WTC11 (cell line): ENCODE results near the gene ITLN2. TPM values are rescaled to one million over a fixed set of nuclear protein-coding genes. Genes with fewer than 3 reads are reported as not detected.

Experiments used
- ATAC-seq: fragments of 200-7000 bp; cut with Tn5 transposase; 2 replicates; pipeline ENCODE4 v1.10.0; 2021; ENCODE audit warnings: mild to moderate bottlenecking, moderate library complexity
- CTCF ChIA-PET: fragments of 300-600 bp; sonication (Branson Sonifier 250); formaldehyde crosslinking; loops from one replicate; lab custom pipeline; 2021; ENCODE audit warnings: antibody characterized with exemption; lab: Charles Lee
- POLR2A ChIA-PET: fragments of 350-600 bp; sonication (Branson Sonifier 250); formaldehyde crosslinking; loops from one replicate; lab custom pipeline; 2021; ENCODE audit warnings: antibody characterized with exemption; lab: Charles Lee
- DNase-seq: peaks from one replicate; pipeline ENCODE4 v3.0.0; 2021; ENCODE audit warnings: low spot score
- H3K27ac Mint-ChIP-seq: 2 replicates; pipeline ENCODE4 v1.8.0; 2021; ENCODE audit warnings: mixed read lengths
- H3K27me3 Mint-ChIP-seq: 2 replicates; pipeline ENCODE4 v1.8.0; 2021; ENCODE audit warnings: low read depth, mild to moderate bottlenecking, moderate library complexity, mixed read lengths
- H3K36me3 Mint-ChIP-seq: 2 replicates; pipeline ENCODE4 v1.8.0; 2021; ENCODE audit warnings: mixed read lengths
- H3K4me1 Mint-ChIP-seq: 2 replicates; pipeline ENCODE4 v1.8.0; 2022; ENCODE audit warnings: mixed read lengths
- H3K4me3 Mint-ChIP-seq: 2 replicates; pipeline ENCODE4 v1.8.0; 2021; ENCODE audit warnings: mild to moderate bottlenecking, moderate library complexity, mixed read lengths
- H3K9me3 Mint-ChIP-seq: 2 replicates; pipeline ENCODE4 v1.8.0; 2021; ENCODE audit warnings: mixed read lengths
- ELF4 ChIP-seq: sonication (generic); formaldehyde crosslinking; IDR thresholded peaks from 2 replicates; pipeline ENCODE4 v1.8.1; 2022; ENCODE audit warnings: low read depth, mild to moderate bottlenecking, moderate library complexity, missing genetic modification reagents
- MAX ChIP-seq: sonication (generic); formaldehyde crosslinking; IDR thresholded peaks from 2 replicates; pipeline ENCODE4 v1.8.0; 2022; ENCODE audit warnings: mild to moderate bottlenecking, missing genetic modification reagents
- MLX ChIP-seq: sonication (generic); formaldehyde crosslinking; IDR thresholded peaks from 2 replicates; pipeline ENCODE4 v1.8.1; 2023; ENCODE audit warnings: mild to moderate bottlenecking, missing genetic modification reagents, moderate library complexity
- TEAD4 ChIP-seq: sonication (generic); formaldehyde crosslinking; IDR thresholded peaks from 2 replicates; pipeline ENCODE4 v1.8.0; 2022; ENCODE audit warnings: mild to moderate bottlenecking, missing genetic modification reagents
- USF1 ChIP-seq: sonication (generic); formaldehyde crosslinking; IDR thresholded peaks from 2 replicates; pipeline ENCODE4 v1.8.0; 2022; ENCODE audit warnings: mild to moderate bottlenecking, missing genetic modification reagents
- ZNF396 ChIP-seq: fragments of 250-450 bp; sonication (Bioruptor Pico); IDR thresholded peaks from 2 replicates; pipeline ENCODE4 v1.8.0; 2021; ENCODE audit warnings: mild to moderate bottlenecking, moderate library complexity, borderline replicate concordance
- ZSCAN18 ChIP-seq: fragments of 250-450 bp; sonication (Bioruptor Pico); IDR thresholded peaks from 2 replicates; pipeline ENCODE4 v2.1.2; 2022; ENCODE audit warnings: mild to moderate bottlenecking, moderate library complexity
- total RNA-seq: library from RNA; stranded (reverse); gene quantifications from 3 replicates; pipeline ENCODE4 v1.2.3, GENCODE V29; 2021
- TF ChIP-seq, protein P1 (sequence below): sonication (generic); formaldehyde crosslinking; IDR thresholded peaks from 2 replicates; pipeline ENCODE4 v1.8.0; 2022; ENCODE audit warnings: missing genetic modification reagents
- TF ChIP-seq, protein P2 (sequence below): sonication (generic); formaldehyde crosslinking; IDR thresholded peaks from 2 replicates; pipeline ENCODE4 v1.8.0; 2023; ENCODE audit warnings: missing genetic modification reagents, mild to moderate bottlenecking, borderline replicate concordance

The ITLN2 gene
- total RNA-seq, 1 experiment from 2014 or later, result 5.9 TPM

DNA sequence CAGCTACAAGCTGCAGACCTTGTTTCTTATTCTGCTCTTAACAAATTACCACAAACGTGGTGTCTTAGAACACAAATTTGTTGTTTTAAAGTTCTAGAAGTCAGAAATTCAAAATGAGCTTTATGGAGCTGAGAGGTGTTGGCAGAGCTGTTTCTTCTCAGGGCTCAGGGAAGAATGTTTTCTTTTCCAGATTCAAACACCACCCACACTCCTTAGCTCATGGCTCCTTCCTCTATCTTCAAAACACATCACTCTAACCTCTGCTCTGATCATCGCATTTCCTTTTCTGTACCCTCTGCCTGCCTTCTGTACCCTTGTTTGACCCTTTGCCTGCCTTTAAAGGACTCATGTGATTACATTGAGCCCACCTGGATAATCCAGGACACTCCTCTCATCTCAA is 42.7 kb downstream of the ITLN2 start:
- CTCF ChIA-PET, result interaction anchor here (0.8 kb wide), 1 partner anchor 43 kb away, joined by 3 read pairs; the partner anchor contains the start of gene ITLN2

GRCh38 chr1:160911441-160911840 is 43.2 kb downstream of the ITLN2 start:
- ChIA-PET POLR2A (no interaction called here), CTCF (interaction anchor here (0.8 to 1.5 kb wide), 2 partner anchors 43 kb away, joined by 3 to 4 read pairs; partner anchors contain the start of gene ITLN2)
- no peak for DNase-seq
- no peaks in the 10 kb centered on the region; the same call in 1 of the 2 replicates for H3K27me3 Mint-ChIP-seq
- H3K9me3 Mint-ChIP-seq, result peaks cover 5% of the 10 kb centered on the region; the same call in 1 of the 2 replicates
- H3K27ac Mint-ChIP-seq, result no peak overlapping the region
- no peak overlapping the region for H3K4me3 Mint-ChIP-seq
- no peak for ATAC-seq
- H3K36me3 Mint-ChIP-seq, result no peaks in the 10 kb centered on the region
- peaks cover 22% of the 10 kb centered on the region for H3K4me1 Mint-ChIP-seq
- no peak for TF ChIP-seq ZSCAN18 (CRISPR knock-in tag)
- TF ChIP-seq USF1 (CRISPR knock-in tag), result no peak
- TF ChIP-seq TEAD4 (CRISPR knock-in tag), result no peak

More for the DNA sequence above, 42.7 kb downstream of the ITLN2 start:
- Mint-ChIP-seq H3K4me3 (no peak overlapping the region), H3K4me1 (peaks cover 22% of the 10 kb centered on the region), H3K27me3 (no peaks in the 10 kb centered on the region; the same call in 1 of the 2 replicates)
- TF ChIP-seq, protein P1, sequence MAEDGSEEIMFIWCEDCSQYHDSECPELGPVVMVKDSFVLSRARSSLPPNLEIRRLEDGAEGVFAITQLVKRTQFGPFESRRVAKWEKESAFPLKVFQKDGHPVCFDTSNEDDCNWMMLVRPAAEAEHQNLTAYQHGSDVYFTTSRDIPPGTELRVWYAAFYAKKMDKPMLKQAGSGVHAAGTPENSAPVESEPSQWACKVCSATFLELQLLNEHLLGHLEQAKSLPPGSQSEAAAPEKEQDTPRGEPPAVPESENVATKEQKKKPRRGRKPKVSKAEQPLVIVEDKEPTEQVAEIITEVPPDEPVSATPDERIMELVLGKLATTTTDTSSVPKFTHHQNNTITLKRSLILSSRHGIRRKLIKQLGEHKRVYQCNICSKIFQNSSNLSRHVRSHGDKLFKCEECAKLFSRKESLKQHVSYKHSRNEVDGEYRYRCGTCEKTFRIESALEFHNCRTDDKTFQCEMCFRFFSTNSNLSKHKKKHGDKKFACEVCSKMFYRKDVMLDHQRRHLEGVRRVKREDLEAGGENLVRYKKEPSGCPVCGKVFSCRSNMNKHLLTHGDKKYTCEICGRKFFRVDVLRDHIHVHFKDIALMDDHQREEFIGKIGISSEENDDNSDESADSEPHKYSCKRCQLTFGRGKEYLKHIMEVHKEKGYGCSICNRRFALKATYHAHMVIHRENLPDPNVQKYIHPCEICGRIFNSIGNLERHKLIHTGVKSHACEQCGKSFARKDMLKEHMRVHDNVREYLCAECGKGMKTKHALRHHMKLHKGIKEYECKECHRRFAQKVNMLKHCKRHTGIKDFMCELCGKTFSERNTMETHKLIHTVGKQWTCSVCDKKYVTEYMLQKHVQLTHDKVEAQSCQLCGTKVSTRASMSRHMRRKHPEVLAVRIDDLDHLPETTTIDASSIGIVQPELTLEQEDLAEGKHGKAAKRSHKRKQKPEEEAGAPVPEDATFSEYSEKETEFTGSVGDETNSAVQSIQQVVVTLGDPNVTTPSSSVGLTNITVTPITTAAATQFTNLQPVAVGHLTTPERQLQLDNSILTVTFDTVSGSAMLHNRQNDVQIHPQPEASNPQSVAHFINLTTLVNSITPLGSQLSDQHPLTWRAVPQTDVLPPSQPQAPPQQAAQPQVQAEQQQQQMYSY, result no peak
- no peak for TF ChIP-seq MLX (CRISPR knock-in tag)
- TF ChIP-seq, protein P2, sequence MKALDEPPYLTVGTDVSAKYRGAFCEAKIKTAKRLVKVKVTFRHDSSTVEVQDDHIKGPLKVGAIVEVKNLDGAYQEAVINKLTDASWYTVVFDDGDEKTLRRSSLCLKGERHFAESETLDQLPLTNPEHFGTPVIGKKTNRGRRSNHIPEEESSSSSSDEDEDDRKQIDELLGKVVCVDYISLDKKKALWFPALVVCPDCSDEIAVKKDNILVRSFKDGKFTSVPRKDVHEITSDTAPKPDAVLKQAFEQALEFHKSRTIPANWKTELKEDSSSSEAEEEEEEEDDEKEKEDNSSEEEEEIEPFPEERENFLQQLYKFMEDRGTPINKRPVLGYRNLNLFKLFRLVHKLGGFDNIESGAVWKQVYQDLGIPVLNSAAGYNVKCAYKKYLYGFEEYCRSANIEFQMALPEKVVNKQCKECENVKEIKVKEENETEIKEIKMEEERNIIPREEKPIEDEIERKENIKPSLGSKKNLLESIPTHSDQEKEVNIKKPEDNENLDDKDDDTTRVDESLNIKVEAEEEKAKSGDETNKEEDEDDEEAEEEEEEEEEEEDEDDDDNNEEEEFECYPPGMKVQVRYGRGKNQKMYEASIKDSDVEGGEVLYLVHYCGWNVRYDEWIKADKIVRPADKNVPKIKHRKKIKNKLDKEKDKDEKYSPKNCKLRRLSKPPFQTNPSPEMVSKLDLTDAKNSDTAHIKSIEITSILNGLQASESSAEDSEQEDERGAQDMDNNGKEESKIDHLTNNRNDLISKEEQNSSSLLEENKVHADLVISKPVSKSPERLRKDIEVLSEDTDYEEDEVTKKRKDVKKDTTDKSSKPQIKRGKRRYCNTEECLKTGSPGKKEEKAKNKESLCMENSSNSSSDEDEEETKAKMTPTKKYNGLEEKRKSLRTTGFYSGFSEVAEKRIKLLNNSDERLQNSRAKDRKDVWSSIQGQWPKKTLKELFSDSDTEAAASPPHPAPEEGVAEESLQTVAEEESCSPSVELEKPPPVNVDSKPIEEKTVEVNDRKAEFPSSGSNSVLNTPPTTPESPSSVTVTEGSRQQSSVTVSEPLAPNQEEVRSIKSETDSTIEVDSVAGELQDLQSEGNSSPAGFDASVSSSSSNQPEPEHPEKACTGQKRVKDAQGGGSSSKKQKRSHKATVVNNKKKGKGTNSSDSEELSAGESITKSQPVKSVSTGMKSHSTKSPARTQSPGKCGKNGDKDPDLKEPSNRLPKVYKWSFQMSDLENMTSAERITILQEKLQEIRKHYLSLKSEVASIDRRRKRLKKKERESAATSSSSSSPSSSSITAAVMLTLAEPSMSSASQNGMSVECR (CRISPR knock-in tag), result no peak
- TF ChIP-seq ZNF396 (CRISPR knock-in tag), result no peak
- no peak for TF ChIP-seq ELF4 (CRISPR knock-in tag)
- TF ChIP-seq MAX (CRISPR knock-in tag), result no peak
- TF ChIP-seq, all 79 proteins: peak for 0
- POLR2A ChIA-PET, result no interaction called here
- Mint-ChIP-seq H3K9me3 (peaks cover 5% of the 10 kb centered on the region; the same call in 1 of the 2 replicates), H3K36me3 (no peaks in the 10 kb centered on the region), H3K27ac (no peak overlapping the region)
- no peak for DNase-seq
- no peak for ATAC-seq
